ENCODE measurements around the gene MRAS.

MRAS gene

GRCh38 chr3:138328341-138328740, 20.0 kb upstream of the MRAS start:
- ChIA-PET POLR2A (no interaction called here), CTCF (interaction anchor here (0.6 to 2.0 kb wide), 9 partner anchors 8 to 588 kb away, joined by 3 to 7 read pairs (median 3); no protein-coding TSS in a partner anchor)
- DNase-seq (ENCODE audit: extremely low spot score) = no peak
- no peak for TF ChIP-seq CTCF (IDR thresholded peaks at IDR 0.05; ENCODE audit: control extremely low read depth, extremely low read depth, low read depth, missing control alignments)

- peak; percentile 57 for TF ChIP-seq CTCF (IDR thresholded peaks at IDR 0.05; ENCODE audit: control extremely low read depth, extremely low read depth, low read depth, missing control alignments)
- ChIA-PET CTCF (interaction anchor here (0.8 to 2.0 kb wide), 8 partner anchors 9 to 587 kb away, joined by 3 to 7 read pairs (median 4); no protein-coding TSS in a partner anchor), POLR2A (no interaction called here)
- DNase-seq (ENCODE audit: extremely low spot score) = peak; percentile 71
Observed at GRCh38 chr3:138329127-138329983, 19.0 kb upstream of the MRAS start, which contains the start of gene NME9. Gene NME9 (minus strand): TSS chr3:138329851. CDS start chr3:138329335, 516 bp downstream.

GRCh38 chr3:138329984-138330293, 18.4 kb upstream of the MRAS start:
- ChIA-PET CTCF (interaction anchor here (1.4 kb wide), 1 partner anchor 18 kb away, joined by 4 read pairs; no protein-coding TSS in a partner anchor), POLR2A (no interaction called here)
- TF ChIP-seq CTCF (IDR thresholded peaks at IDR 0.05; ENCODE audit: control extremely low read depth, extremely low read depth, low read depth, missing control alignments) = no peak

GRCh38 chr3:138331143-138331894, 17.1 kb upstream of the MRAS start:
- ChIA-PET CTCF (interaction anchor here (0.8 to 2.3 kb wide), 9 partner anchors 10 to 585 kb away, joined by 3 to 7 read pairs (median 3); no protein-coding TSS in a partner anchor), POLR2A (no interaction called here)
- TF ChIP-seq CTCF (IDR thresholded peaks at IDR 0.05; ENCODE audit: control extremely low read depth, extremely low read depth, low read depth, missing control alignments) = no peak
- no peak for DNase-seq (ENCODE audit: extremely low spot score)

More at GRCh38 chr3:138329984-138330293, 18.4 kb upstream of the MRAS start:
- DNase-seq (ENCODE audit: extremely low spot score) = no peak

GRCh38 chr3:138332472-138333073, 15.8 kb upstream of the MRAS start:
- TF ChIP-seq CTCF (IDR thresholded peaks at IDR 0.05; ENCODE audit: control extremely low read depth, extremely low read depth, low read depth, missing control alignments) = peak; percentile 35
- peak; percentile 36 for DNase-seq (ENCODE audit: extremely low spot score)
- CTCF ChIA-PET = interaction anchor here (1.1 to 2.3 kb wide), 3 partner anchors 10 to 64 kb away, joined by 4 to 7 read pairs (median 4); no protein-coding TSS in a partner anchor
- POLR2A ChIA-PET = no interaction called here

- ChIA-PET POLR2A (no interaction called here), CTCF (interaction anchor here (0.7 to 0.8 kb wide), 2 partner anchors 20 to 83 kb away, joined by 3 read pairs; no protein-coding TSS in a partner anchor)
- TF ChIP-seq CTCF (IDR thresholded peaks at IDR 0.05; ENCODE audit: control extremely low read depth, extremely low read depth, low read depth, missing control alignments) = no peak
- no peak for DNase-seq (ENCODE audit: extremely low spot score)
Observed at GRCh38 chr3:138334608-138335007, 13.8 kb upstream of the MRAS start.

Data from GM10248 (cell line).